ENCODE results near the gene PBRM1. TPM values are rescaled to one million over a fixed set of nuclear protein-coding genes. Genes with fewer than 3 reads are reported as not detected.

PBRM1 gene
- total and polyA plus RNA-seq, 3 experiments from 2014 or later = 78.6 to 83.6 (median 81.4) TPM

DNA sequence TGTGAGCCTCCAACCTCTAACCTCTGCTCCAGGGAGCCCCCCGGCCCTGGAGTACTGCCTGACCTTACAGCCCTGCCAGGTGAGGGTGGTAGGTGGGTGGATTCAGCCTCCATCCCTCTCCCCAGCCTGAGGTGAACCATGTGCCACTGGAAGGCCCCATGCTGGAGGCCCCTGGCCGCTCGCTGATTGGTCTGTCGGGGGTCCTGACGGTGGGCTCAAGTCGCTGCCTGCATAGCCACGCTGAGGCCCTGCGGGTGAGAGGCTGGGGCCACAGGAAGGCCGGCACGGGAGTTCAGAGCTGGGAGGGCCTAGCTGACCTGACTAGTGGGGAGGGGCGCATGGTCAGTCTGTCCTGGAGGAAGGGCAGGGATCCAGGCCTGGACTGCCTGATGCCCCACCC is 171.1 kb downstream of the PBRM1 start:
- Histone ChIP-seq H3K36me3 (ENCODE audit: insufficient read depth, low read length) (no peaks in the 10 kb centered on the region), H3K4me3 (ENCODE audit: low read length) (no peak overlapping the region), H3K9me3 (ENCODE audit: low read length) (no peaks in the 10 kb centered on the region), H3K27me3 (ENCODE audit: insufficient read depth, low read length, poor library complexity, severe bottlenecking) (no peaks in the 10 kb centered on the region), H3K27ac (ENCODE audit: low read depth, low read length) (no peak overlapping the region), H3K4me1 (ENCODE audit: insufficient read depth, low read length) (no peaks in the 10 kb centered on the region)
- Mint-ChIP-seq H3K27ac (no peak overlapping the region), H3K9me3 (no peaks in the 10 kb centered on the region), H3K4me1 (no peaks in the 10 kb centered on the region), H3K4me3 (no peak overlapping the region), H3K36me3 (no peaks in the 10 kb centered on the region), H3K27me3 (no peaks in the 10 kb centered on the region)
- DNase-seq = no peak
- CTCF ChIA-PET = no interaction called here
- POLR2A ChIA-PET = no interaction called here

- H3K27me3 Mint-ChIP-seq = no peaks in the 10 kb centered on the region
- Histone ChIP-seq H3K4me3 (ENCODE audit: low read length) (no peak overlapping the region), H3K9me3 (ENCODE audit: low read length) (no peaks in the 10 kb centered on the region), H3K36me3 (ENCODE audit: insufficient read depth, low read length) (no peaks in the 10 kb centered on the region), H3K27ac (ENCODE audit: low read depth, low read length) (no peak overlapping the region), H3K27me3 (ENCODE audit: insufficient read depth, low read length, poor library complexity, severe bottlenecking) (no peaks in the 10 kb centered on the region), H3K4me1 (ENCODE audit: insufficient read depth, low read length) (no peaks in the 10 kb centered on the region)
- H3K4me3 Mint-ChIP-seq = no peak overlapping the region
- no peaks in the 10 kb centered on the region for H3K4me1 Mint-ChIP-seq
- no peaks in the 10 kb centered on the region for H3K36me3 Mint-ChIP-seq
- ChIA-PET CTCF (no interaction called here), POLR2A (no interaction called here)
- H3K27ac Mint-ChIP-seq = no peak overlapping the region
- no peaks in the 10 kb centered on the region for H3K9me3 Mint-ChIP-seq
- no peak for DNase-seq
These were observed 172.4 kb downstream of the PBRM1 start for GRCh38 chr3:52513281-52513680.

GRCh38 chr3:52512727-52513126 is 173.0 kb downstream of the PBRM1 start:
- POLR2A ChIA-PET = no interaction called here

DNA sequence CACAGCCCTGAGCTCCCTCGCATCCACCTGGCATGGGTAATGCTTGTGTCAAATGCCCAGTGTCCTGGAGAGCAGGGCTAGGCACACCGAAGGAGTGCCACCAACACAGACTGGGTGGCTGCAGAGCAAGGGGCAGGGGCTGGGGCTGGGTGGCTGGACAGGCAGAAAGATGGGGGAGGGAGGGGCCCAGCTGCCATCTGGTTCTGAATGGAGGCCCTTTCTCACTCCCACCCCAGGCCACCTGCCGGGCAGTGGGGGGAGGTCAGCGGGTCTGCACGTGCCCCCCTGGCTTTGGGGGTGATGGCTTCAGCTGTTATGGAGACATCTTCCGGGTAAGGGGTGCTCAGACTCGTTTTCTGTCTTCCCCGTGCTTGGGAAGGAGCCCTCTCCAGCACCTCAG is 173.6 kb downstream of the PBRM1 start:
- Histone ChIP-seq H3K4me3 (ENCODE audit: low read length) (no peak overlapping the region), H3K27ac (ENCODE audit: low read depth, low read length) (no peak overlapping the region), H3K4me1 (ENCODE audit: insufficient read depth, low read length) (no peaks in the 10 kb centered on the region), H3K36me3 (ENCODE audit: insufficient read depth, low read length) (no peaks in the 10 kb centered on the region), H3K9me3 (ENCODE audit: low read length) (no peaks in the 10 kb centered on the region), H3K27me3 (ENCODE audit: insufficient read depth, low read length, poor library complexity, severe bottlenecking) (no peaks in the 10 kb centered on the region)
- Mint-ChIP-seq H3K9me3 (no peaks in the 10 kb centered on the region), H3K36me3 (no peaks in the 10 kb centered on the region), H3K4me3 (no peak overlapping the region), H3K27ac (no peak overlapping the region), H3K4me1 (no peaks in the 10 kb centered on the region), H3K27me3 (no peaks in the 10 kb centered on the region)
- CTCF ChIA-PET = no interaction called here
- DNase-seq = no peak
- POLR2A ChIA-PET = no interaction called here

More at GRCh38 chr3:52512727-52513126, 173.0 kb downstream of the PBRM1 start:
- Mint-ChIP-seq H3K27me3 (no peaks in the 10 kb centered on the region), H3K4me1 (no peaks in the 10 kb centered on the region), H3K9me3 (no peaks in the 10 kb centered on the region), H3K36me3 (no peaks in the 10 kb centered on the region), H3K4me3 (no peak overlapping the region), H3K27ac (no peak overlapping the region)
- Histone ChIP-seq H3K27ac (ENCODE audit: low read depth, low read length) (no peak overlapping the region), H3K36me3 (ENCODE audit: insufficient read depth, low read length) (no peaks in the 10 kb centered on the region), H3K4me3 (ENCODE audit: low read length) (no peak overlapping the region), H3K4me1 (ENCODE audit: insufficient read depth, low read length) (no peaks in the 10 kb centered on the region), H3K9me3 (ENCODE audit: low read length) (no peaks in the 10 kb centered on the region), H3K27me3 (ENCODE audit: insufficient read depth, low read length, poor library complexity, severe bottlenecking) (no peaks in the 10 kb centered on the region)
- no peak for DNase-seq
- CTCF ChIA-PET = no interaction called here

- H3K9me3 ChIP-seq (ENCODE audit: low read length) = no peaks in the 10 kb centered on the region
- no peak overlapping the region for H3K27ac Mint-ChIP-seq
- ChIA-PET CTCF (no interaction called here), POLR2A (no interaction called here)
- H3K27ac ChIP-seq (ENCODE audit: low read depth, low read length) = no peak overlapping the region
- H3K27me3 ChIP-seq (ENCODE audit: insufficient read depth, low read length, poor library complexity, severe bottlenecking) = no peaks in the 10 kb centered on the region
- H3K36me3 Mint-ChIP-seq = no peaks in the 10 kb centered on the region
- H3K36me3 ChIP-seq (ENCODE audit: insufficient read depth, low read length) = no peaks in the 10 kb centered on the region
- H3K4me1 Mint-ChIP-seq = no peaks in the 10 kb centered on the region
- H3K4me3 Mint-ChIP-seq = no peak overlapping the region
- H3K4me3 ChIP-seq (ENCODE audit: low read length) = no peak overlapping the region
- no peak for DNase-seq
- H3K9me3 Mint-ChIP-seq = no peaks in the 10 kb centered on the region
- no peaks in the 10 kb centered on the region for H3K4me1 ChIP-seq (ENCODE audit: insufficient read depth, low read length)
- no peaks in the 10 kb centered on the region for H3K27me3 Mint-ChIP-seq
These were observed 174.2 kb downstream of the PBRM1 start for GRCh38 chr3:52511509-52511908.

GRCh38 chr3:52509753-52510328 is 175.9 kb downstream of the PBRM1 start:
- Mint-ChIP-seq H3K27me3 (no peaks in the 10 kb centered on the region), H3K27ac (no peak overlapping the region), H3K36me3 (no peaks in the 10 kb centered on the region), H3K4me3 (no peak overlapping the region), H3K9me3 (no peaks in the 10 kb centered on the region), H3K4me1 (no peaks in the 10 kb centered on the region)
- H3K4me1 ChIP-seq (ENCODE audit: insufficient read depth, low read length) = no peaks in the 10 kb centered on the region
- no peak overlapping the region for H3K27ac ChIP-seq (ENCODE audit: low read depth, low read length)
- DNase-seq = no peak
- H3K27me3 ChIP-seq (ENCODE audit: insufficient read depth, low read length, poor library complexity, severe bottlenecking) = no peaks in the 10 kb centered on the region
- ChIA-PET CTCF (no interaction called here), POLR2A (no interaction called here)
- H3K36me3 ChIP-seq (ENCODE audit: insufficient read depth, low read length) = no peaks in the 10 kb centered on the region
- H3K4me3 ChIP-seq (ENCODE audit: low read length) = no peak overlapping the region
- no peaks in the 10 kb centered on the region for H3K9me3 ChIP-seq (ENCODE audit: low read length)

GRCh38 chr3:52507359-52507758 is 178.4 kb downstream of the PBRM1 start:
- Mint-ChIP-seq H3K4me1 (no peaks in the 10 kb centered on the region), H3K27ac (no peak overlapping the region), H3K9me3 (no peaks in the 10 kb centered on the region), H3K4me3 (no peak overlapping the region), H3K27me3 (no peaks in the 10 kb centered on the region), H3K36me3 (no peaks in the 10 kb centered on the region)
- H3K4me1 ChIP-seq (ENCODE audit: insufficient read depth, low read length) = no peaks in the 10 kb centered on the region
- ChIA-PET CTCF (no interaction called here), POLR2A (no interaction called here)
- H3K27me3 ChIP-seq (ENCODE audit: insufficient read depth, low read length, poor library complexity, severe bottlenecking) = no peaks in the 10 kb centered on the region
- H3K27ac ChIP-seq (ENCODE audit: low read depth, low read length) = no peak overlapping the region
- DNase-seq = no peak
- H3K9me3 ChIP-seq (ENCODE audit: low read length) = no peaks in the 10 kb centered on the region
- H3K4me3 ChIP-seq (ENCODE audit: low read length) = no peak overlapping the region
- H3K36me3 ChIP-seq (ENCODE audit: insufficient read depth, low read length) = no peaks in the 10 kb centered on the region

DNA sequence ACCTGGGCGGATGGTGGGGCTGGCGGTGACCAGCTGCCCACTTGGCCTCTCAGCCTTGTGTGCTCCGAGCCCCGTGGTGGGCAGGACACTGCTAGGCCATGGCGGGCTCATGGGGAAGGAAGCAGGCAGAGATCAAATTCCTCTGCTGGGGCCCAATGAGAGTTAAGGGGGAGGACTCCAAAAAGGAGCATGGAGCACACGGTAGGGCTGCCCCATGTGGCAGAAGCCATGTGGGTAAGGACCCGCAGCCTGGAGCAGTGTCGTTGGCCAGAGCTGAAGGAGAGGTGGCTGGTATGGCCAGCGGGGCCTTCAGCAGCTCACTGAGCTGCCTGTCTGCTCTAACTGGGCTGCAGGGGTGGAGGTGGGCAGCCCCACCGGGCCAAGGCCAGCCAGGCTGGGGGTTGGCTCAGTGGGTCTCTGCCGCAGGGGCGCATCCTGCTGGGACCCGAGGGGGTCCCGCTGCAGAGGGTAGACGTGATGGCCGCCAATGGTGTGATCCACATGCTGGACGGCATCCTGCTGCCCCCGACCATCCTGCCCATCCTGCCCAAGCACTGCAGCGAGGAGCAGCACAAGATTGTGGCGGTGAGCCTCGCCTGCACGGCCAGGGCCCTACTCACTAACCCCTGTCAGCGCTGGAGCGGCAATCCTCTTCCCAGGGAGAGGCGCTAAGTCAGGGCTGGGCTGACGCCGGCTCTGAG is 179.3 kb downstream of the PBRM1 start:
- Mint-ChIP-seq H3K4me1 (no peaks in the 10 kb centered on the region), H3K27ac (no peak overlapping the region), H3K9me3 (no peaks in the 10 kb centered on the region), H3K4me3 (no peak overlapping the region), H3K36me3 (no peaks in the 10 kb centered on the region), H3K27me3 (no peaks in the 10 kb centered on the region)
- Histone ChIP-seq H3K9me3 (ENCODE audit: low read length) (no peaks in the 10 kb centered on the region), H3K27ac (ENCODE audit: low read depth, low read length) (no peak overlapping the region), H3K36me3 (ENCODE audit: insufficient read depth, low read length) (no peaks in the 10 kb centered on the region), H3K4me1 (ENCODE audit: insufficient read depth, low read length) (no peaks in the 10 kb centered on the region), H3K4me3 (ENCODE audit: low read length) (no peak overlapping the region), H3K27me3 (ENCODE audit: insufficient read depth, low read length, poor library complexity, severe bottlenecking) (no peaks in the 10 kb centered on the region)
- POLR2A ChIA-PET = no interaction called here
- CTCF ChIA-PET = no interaction called here
- DNase-seq = no peak

Measured in CD8-positive, alpha-beta memory T cell (primary cell).